Mesenchymal stem cell (in vitro differentiated cells and primary cell): ENCODE measurements around the gene PTCSC3.

Source experiments
- DNase-seq: peaks from one replicate; pipeline ENCODE4 v3.0.0-alpha.2; 2013
- H2AFZ ChIP-seq: one replicate; pipeline ENCODE4 v1.6.1; 2013; ENCODE audit warnings: low read depth, mild to moderate bottlenecking, control low read depth, inconsistent platforms, low read length, moderate library complexity
- H2AK5ac ChIP-seq: 2 replicates; pipeline ENCODE4 v1.6.1; 2013; ENCODE audit warnings: low read length, moderate library complexity, mild to moderate bottlenecking, inconsistent platforms; ENCODE audit not compliant: severe bottlenecking
- H2BK120ac ChIP-seq: one replicate; pipeline ENCODE4 v1.6.1; 2013; ENCODE audit warnings: low read depth, mild to moderate bottlenecking, inconsistent platforms, low read length, moderate library complexity
- H2BK12ac ChIP-seq, 2 experiments: one replicate each; pipeline ENCODE4 v1.6.1; 2013; ENCODE audit warnings: inconsistent platforms in 2 of 2, low read length in 2 of 2, mild to moderate bottlenecking in 2 of 2, moderate library complexity in 2 of 2, control low read depth in 1 of 2
- H2BK15ac ChIP-seq: one replicate; pipeline ENCODE4 v1.6.1; 2013; ENCODE audit warnings: mild to moderate bottlenecking, low read depth, inconsistent platforms; ENCODE audit not compliant: poor library complexity, severe bottlenecking
- H2BK5ac ChIP-seq: 2 replicates; pipeline ENCODE4 v1.6.1; 2013; ENCODE audit warnings: low read depth, mild to moderate bottlenecking, low read length, control low read depth, inconsistent platforms; ENCODE audit not compliant: poor library complexity, severe bottlenecking
- H3K14ac ChIP-seq, 2 experiments: one replicate each; pipeline ENCODE4 v1.6.1; 2013; ENCODE audit warnings: inconsistent platforms in 2 of 2, low read length in 2 of 2, control low read depth in 1 of 2, mild to moderate bottlenecking in 1 of 2, moderate library complexity in 1 of 2
- H3K18ac ChIP-seq, 2 experiments: one replicate each; pipeline ENCODE4 v1.6.1; 2013; ENCODE audit warnings: inconsistent platforms in 2 of 2, low read length in 2 of 2, control low read depth in 1 of 2, low read depth in 1 of 2, mild to moderate bottlenecking in 1 of 2
- H3K23ac ChIP-seq, 2 experiments: one replicate each; pipeline ENCODE4 v1.6.1; 2013; ENCODE audit warnings: inconsistent platforms in 2 of 2, low read length in 2 of 2, mild to moderate bottlenecking in 2 of 2, moderate library complexity in 2 of 2, control low read depth in 1 of 2
- H3K27ac ChIP-seq: 2 replicates; pipeline ENCODE4 v1.5.1; 2013; ENCODE audit warnings: mild to moderate bottlenecking, moderate library complexity, low read length, control low read depth, inconsistent platforms; ENCODE audit not compliant: poor library complexity, severe bottlenecking
- H3K27me3 ChIP-seq, 2 experiments: 2 replicates each; pipeline versions ENCODE4 v1.6.1 to v1.7.0; 2013; ENCODE audit warnings: low read length in 2 of 2, mild to moderate bottlenecking in 2 of 2, moderate library complexity in 2 of 2, control low read depth in 1 of 2, inconsistent platforms in 1 of 2; ENCODE audit not compliant: control insufficient read depth in 1 of 2, insufficient read depth in 1 of 2
- H3K36me3 ChIP-seq, 2 experiments: 2 replicates each; pipeline versions ENCODE4 v1.6.1 to v1.7.0; 2013; ENCODE audit warnings: low read length in 2 of 2, control low read depth in 1 of 2, inconsistent platforms in 1 of 2, low read depth in 1 of 2, mild to moderate bottlenecking in 1 of 2; ENCODE audit not compliant: insufficient read depth in 2 of 2, control insufficient read depth in 1 of 2
- H3K4ac ChIP-seq, 2 experiments: one replicate each; pipeline ENCODE4 v1.6.1; 2013; ENCODE audit warnings: inconsistent platforms in 2 of 2, low read length in 2 of 2, mild to moderate bottlenecking in 2 of 2, moderate library complexity in 2 of 2, control low read depth in 1 of 2, low read depth in 1 of 2
- H3K4me1 ChIP-seq: 2 replicates; pipeline ENCODE4 v1.6.1; 2013; ENCODE audit warnings: low read depth, low read length, control low read depth; ENCODE audit not compliant: control insufficient read depth, insufficient read depth
- H3K4me2 ChIP-seq: 2 replicates; pipeline ENCODE4 v1.6.1; 2013; ENCODE audit warnings: low read length, mild to moderate bottlenecking, inconsistent platforms; ENCODE audit not compliant: poor library complexity, severe bottlenecking
- H3K4me3 ChIP-seq, 2 experiments: 2 replicates each; pipeline versions ENCODE4 v1.5.1 to v1.7.0; 2013; ENCODE audit warnings: low read length in 2 of 2, mild to moderate bottlenecking in 2 of 2, control low read depth in 1 of 2, low read depth in 1 of 2; ENCODE audit not compliant: insufficient read depth in 1 of 2
- H3K79me1 ChIP-seq: replicated peaks from 2 replicates; pipeline ENCODE4 v1.6.1; 2013; ENCODE audit warnings: mild to moderate bottlenecking, control low read depth, low read length, inconsistent platforms; ENCODE audit not compliant: poor library complexity, severe bottlenecking
- H3K9ac ChIP-seq: 2 replicates; pipeline ENCODE4 v1.7.0; 2013; ENCODE audit warnings: mild to moderate bottlenecking, low read length, moderate library complexity
- H3K9me3 ChIP-seq: 2 replicates; pipeline ENCODE4 v1.7.0; 2013; ENCODE audit warnings: mild to moderate bottlenecking, low read length; ENCODE audit not compliant: control insufficient read depth
- H4K8ac ChIP-seq: one replicate; pipeline ENCODE4 v1.6.1; 2013; ENCODE audit warnings: inconsistent platforms, mild to moderate bottlenecking, low read length, moderate library complexity
- H4K91ac ChIP-seq: one replicate; pipeline ENCODE4 v1.6.1; 2013; ENCODE audit warnings: mild to moderate bottlenecking, low read length, inconsistent platforms
- WGBS: methylation state at CpG from one replicate; pipeline ENCODE4 v1.1.7; 2013; ENCODE audit warnings: mixed read lengths; 5-methylcytosine and 5-hydroxymethylcytosine counted together

The PTCSC3 gene

GRCh38 chr14:36086629-36087395, 89.7 kb downstream of the PTCSC3 start:
- no peaks in the 10 kb centered on the region for H3K4me1 ChIP-seq
- no peak overlapping the region for H3K27ac ChIP-seq
- no peaks in the 10 kb centered on the region for H3K9me3 ChIP-seq
- no CpG with 5 or more reads among the region's 1 CpG for WGBS
- H3K4me2 ChIP-seq, result no peak overlapping the region
- H3K23ac ChIP-seq, result no peak overlapping the region
- no peaks in the 10 kb centered on the region for H3K79me1 ChIP-seq
- no peak overlapping the region for H2BK12ac ChIP-seq
- H2BK120ac ChIP-seq, result no peak overlapping the region
- H2AFZ ChIP-seq, result no peak overlapping the region
- H4K8ac ChIP-seq, result no peak overlapping the region
- no peaks in the 10 kb centered on the region for H3K27me3 ChIP-seq
- no peak overlapping the region for H2AK5ac ChIP-seq
- H2BK5ac ChIP-seq, result no peak overlapping the region
- H3K14ac ChIP-seq, result no peak overlapping the region
- no peak overlapping the region for H4K91ac ChIP-seq
- H3K4me3 ChIP-seq, result no peak overlapping the region
- H2BK15ac ChIP-seq, result no peak overlapping the region
- no peak overlapping the region for H3K18ac ChIP-seq
- no peak for DNase-seq
- no peak overlapping the region for H3K4ac ChIP-seq
- H3K9ac ChIP-seq, result no peak overlapping the region
- no peaks in the 10 kb centered on the region for H3K36me3 ChIP-seq

GRCh38 chr14:36085861-36086260, 90.7 kb downstream of the PTCSC3 start:
- H2AK5ac ChIP-seq, result no peak overlapping the region
- no peaks in the 10 kb centered on the region for H3K79me1 ChIP-seq
- H2BK15ac ChIP-seq, result no peak overlapping the region
- H2BK12ac ChIP-seq, result no peak overlapping the region
- no peaks in the 10 kb centered on the region for H3K4me1 ChIP-seq
- H3K9ac ChIP-seq, result no peak overlapping the region
- H3K23ac ChIP-seq, result no peak overlapping the region
- no peak overlapping the region for H3K27ac ChIP-seq
- H3K14ac ChIP-seq, result no peak overlapping the region
- H4K91ac ChIP-seq, result no peak overlapping the region
- no peak overlapping the region for H3K4me2 ChIP-seq
- no peaks in the 10 kb centered on the region for H3K9me3 ChIP-seq
- no peak overlapping the region for H2BK5ac ChIP-seq
- H3K4ac ChIP-seq, result no peak overlapping the region
- 79% methylated on average over 5 of the region's 6 CpGs for WGBS
- DNase-seq, result no peak
- H3K18ac ChIP-seq, result no peak overlapping the region
- no peaks in the 10 kb centered on the region for H3K36me3 ChIP-seq
- no peak overlapping the region for H2AFZ ChIP-seq
- H3K4me3 ChIP-seq, result no peak overlapping the region
- H2BK120ac ChIP-seq, result no peak overlapping the region
- no peak overlapping the region for H4K8ac ChIP-seq
- H3K27me3 ChIP-seq, result no peaks in the 10 kb centered on the region
